ENCODE results near the gene NCKAP5. TPM values are rescaled to one million over a fixed set of nuclear protein-coding genes. Genes with fewer than 3 reads are reported as not detected.

The NCKAP5 gene
- total and polyA plus RNA-seq, 2 of the 8 experiments (the other 6 are each of a cell fraction or from before 2014, with no cell fraction given) = 0.27 to 0.86 TPM

- TF ChIP-seq RBBP5 (IDR thresholded peaks at IDR 0.05; ENCODE audit: borderline replicate concordance, low read depth, low read length) = 0 out of 2 replicates have a peak, but pooled peaks have one; percentile 8
- no peak for TF ChIP-seq BRCA1 (IDR thresholded peaks at IDR 0.05; ENCODE audit: low read depth, low read length)
- no peak for TF ChIP-seq KDM5A (IDR thresholded peaks at IDR 0.05; ENCODE audit: low read length)
- TF ChIP-seq BCL11A (IDR thresholded peaks at IDR 0.05; ENCODE audit: low read depth in 2 of 2, low read length in 2 of 2) = no peak
- TF ChIP-seq HDAC6 (IDR thresholded peaks at IDR 0.05; ENCODE audit: low read depth, low read length) = no peak
- TF ChIP-seq TEAD4 (IDR thresholded peaks at IDR 0.05; ENCODE audit: low read depth, low read length) = 0 out of 2 replicates have a peak, but pooled peaks have one; percentile 9
- TF ChIP-seq POLR2A (IDR thresholded peaks at IDR 0.05; ENCODE audit: control extremely low read depth in 1 of 2, low read depth in 2 of 2, low read length in 2 of 2) = no peak
- 0 out of 2 replicates have a peak, but pooled peaks have one; percentile 21 for TF ChIP-seq SUZ12 (IDR thresholded peaks at IDR 0.05; ENCODE audit: low read length)
Observed at GRCh38 chr2:132671151-132671835, 897.0 kb downstream of the NCKAP5 start (continued).
